ENCODE measurements around the gene UBAP1.
"Not testable (repeated sequence)": the region's sequence is repeated elsewhere in the genome, so short reads cannot be mapped to it uniquely, and the experiment has no call there.

GRCh38 chr9:34301064-34301463, 122.2 kb downstream of the UBAP1 start:
- TF ChIP-seq, protein P1, sequence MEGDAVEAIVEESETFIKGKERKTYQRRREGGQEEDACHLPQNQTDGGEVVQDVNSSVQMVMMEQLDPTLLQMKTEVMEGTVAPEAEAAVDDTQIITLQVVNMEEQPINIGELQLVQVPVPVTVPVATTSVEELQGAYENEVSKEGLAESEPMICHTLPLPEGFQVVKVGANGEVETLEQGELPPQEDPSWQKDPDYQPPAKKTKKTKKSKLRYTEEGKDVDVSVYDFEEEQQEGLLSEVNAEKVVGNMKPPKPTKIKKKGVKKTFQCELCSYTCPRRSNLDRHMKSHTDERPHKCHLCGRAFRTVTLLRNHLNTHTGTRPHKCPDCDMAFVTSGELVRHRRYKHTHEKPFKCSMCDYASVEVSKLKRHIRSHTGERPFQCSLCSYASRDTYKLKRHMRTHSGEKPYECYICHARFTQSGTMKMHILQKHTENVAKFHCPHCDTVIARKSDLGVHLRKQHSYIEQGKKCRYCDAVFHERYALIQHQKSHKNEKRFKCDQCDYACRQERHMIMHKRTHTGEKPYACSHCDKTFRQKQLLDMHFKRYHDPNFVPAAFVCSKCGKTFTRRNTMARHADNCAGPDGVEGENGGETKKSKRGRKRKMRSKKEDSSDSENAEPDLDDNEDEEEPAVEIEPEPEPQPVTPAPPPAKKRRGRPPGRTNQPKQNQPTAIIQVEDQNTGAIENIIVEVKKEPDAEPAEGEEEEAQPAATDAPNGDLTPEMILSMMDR (IDR thresholded peaks at IDR 0.05; ENCODE audit: low read depth, low read length), result not testable (repeated sequence)
- TF ChIP-seq POLR2A (IDR thresholded peaks at IDR 0.05; ENCODE audit: extremely low read depth, insufficient read length), result not testable (repeated sequence)
